HG03439 (cell line): ENCODE measurements around the gene ANKRD16.
"Not testable (repeated sequence)": the region's sequence is repeated elsewhere in the genome, so short reads cannot be mapped to it uniquely, and the experiment has no call there.

Source experiments
- ATAC-seq: cut with Tn5 transposase; IDR thresholded peaks from one replicate; pipeline ENCODE4 v1.9.1; 2021; ENCODE audit warnings: mild to moderate bottlenecking, moderate library complexity; ENCODE audit not compliant: unreplicated experiment

The ANKRD16 gene

DNA sequence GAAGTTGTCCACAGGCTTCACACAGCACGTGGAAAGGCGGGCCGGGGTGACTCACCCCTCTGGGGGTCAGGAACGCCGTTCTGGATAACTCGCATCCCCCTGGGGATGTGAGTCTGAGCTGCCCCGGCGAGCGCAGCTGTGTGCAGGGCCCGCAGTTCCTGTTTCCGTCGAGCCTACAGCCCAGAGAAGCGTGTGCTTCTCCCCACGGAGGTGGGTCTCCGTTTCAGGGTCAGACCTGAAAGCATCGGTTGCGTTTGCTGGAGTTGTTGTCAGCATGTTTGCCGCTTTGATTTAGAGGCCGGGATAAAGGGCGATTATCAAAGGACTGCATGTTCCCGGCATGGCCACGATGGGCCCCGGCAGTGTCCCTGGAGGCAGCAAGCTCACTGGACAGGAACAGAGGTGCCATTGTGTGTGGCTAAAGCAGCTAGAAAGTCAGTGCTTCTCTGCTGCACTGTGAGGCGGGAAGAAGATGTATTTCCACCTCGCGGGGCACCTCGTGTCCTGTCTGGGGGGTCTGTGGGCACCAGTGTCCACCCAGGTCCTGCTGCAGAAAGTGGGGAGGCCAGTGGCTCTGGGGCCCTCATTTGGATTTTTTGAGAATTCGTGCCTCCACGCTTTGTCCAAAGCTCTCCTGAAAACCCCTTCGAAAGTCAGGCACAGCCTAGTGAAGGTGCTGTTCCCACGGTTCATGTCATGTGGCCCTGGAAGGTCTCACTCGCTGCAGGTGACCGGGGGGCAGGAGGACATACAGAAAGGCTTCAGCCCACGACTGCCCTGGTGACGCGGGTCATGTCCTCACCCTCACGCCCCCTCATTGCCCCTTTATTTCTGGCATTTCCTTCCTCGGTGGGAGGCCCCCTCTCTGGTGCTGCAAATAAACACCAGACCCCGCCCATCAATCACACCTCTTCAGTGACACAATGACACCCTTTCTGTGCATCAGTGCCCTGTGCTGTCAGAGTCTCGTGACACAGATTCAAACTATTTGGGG is 49.1 kb downstream of the ANKRD16 start:
- ATAC-seq = peak; percentile 68

GRCh38 chr10:5836181-5836580 is 53.5 kb downstream of the ANKRD16 start:
- not testable (repeated sequence) for ATAC-seq

DNA sequence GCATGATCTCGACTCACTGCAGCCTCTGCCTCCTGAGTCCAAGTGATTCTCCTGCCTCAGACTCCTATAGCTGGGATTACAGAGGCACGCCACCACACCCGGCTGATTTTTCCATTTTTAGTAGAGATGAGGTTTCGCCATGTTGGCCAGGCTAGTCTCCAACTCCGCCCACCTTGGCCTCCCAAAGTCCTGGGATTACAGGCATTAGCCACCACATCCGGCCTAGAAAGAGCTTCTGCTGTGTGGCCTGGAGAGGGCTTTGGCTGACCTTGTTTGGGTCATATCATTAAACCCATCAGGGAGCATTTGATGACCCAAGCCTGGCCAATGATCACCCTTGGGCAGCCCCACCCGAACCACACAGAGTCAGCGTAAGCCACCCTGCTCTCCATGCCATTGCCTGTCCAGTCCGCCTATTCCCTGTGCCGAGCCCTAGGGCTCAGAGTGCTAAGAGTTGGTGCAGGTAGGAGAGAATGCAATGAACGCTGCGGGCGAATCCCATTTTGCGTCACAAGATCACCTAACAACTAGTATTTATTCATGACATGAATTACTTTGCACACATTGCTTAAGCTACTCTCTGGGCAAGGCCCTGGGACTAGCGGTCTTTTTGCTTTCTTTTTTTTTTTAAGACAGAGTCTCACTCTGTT is 54.1 kb downstream of the ANKRD16 start:
- ATAC-seq = no peak

GRCh38 chr10:5833814-5834213 is 55.9 kb downstream of the ANKRD16 start:
- ATAC-seq = no peak

DNA sequence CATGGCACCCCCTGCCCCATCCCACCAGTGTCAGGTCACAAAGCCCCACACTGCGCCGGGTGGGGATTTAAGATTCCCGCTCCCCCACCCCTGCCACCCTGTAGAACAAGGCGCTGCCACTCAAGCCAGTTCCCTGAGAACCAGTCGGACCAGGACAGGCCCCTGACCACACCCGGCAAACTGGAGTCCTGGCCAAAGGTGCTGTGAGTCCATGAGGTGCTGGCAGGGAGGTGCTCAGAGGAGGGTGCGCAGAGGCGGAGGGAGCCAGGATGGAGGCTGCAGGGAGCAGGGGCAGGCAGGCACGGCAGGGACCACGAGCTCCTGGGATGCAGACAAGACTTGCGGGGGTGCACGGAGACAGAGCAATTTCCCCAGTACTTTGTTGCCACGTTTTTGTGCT is 56.7 kb downstream of the ANKRD16 start:
- ATAC-seq = no peak

GRCh38 chr10:5831446-5831782 is 58.3 kb downstream of the ANKRD16 start:
- no peak for ATAC-seq

DNA sequence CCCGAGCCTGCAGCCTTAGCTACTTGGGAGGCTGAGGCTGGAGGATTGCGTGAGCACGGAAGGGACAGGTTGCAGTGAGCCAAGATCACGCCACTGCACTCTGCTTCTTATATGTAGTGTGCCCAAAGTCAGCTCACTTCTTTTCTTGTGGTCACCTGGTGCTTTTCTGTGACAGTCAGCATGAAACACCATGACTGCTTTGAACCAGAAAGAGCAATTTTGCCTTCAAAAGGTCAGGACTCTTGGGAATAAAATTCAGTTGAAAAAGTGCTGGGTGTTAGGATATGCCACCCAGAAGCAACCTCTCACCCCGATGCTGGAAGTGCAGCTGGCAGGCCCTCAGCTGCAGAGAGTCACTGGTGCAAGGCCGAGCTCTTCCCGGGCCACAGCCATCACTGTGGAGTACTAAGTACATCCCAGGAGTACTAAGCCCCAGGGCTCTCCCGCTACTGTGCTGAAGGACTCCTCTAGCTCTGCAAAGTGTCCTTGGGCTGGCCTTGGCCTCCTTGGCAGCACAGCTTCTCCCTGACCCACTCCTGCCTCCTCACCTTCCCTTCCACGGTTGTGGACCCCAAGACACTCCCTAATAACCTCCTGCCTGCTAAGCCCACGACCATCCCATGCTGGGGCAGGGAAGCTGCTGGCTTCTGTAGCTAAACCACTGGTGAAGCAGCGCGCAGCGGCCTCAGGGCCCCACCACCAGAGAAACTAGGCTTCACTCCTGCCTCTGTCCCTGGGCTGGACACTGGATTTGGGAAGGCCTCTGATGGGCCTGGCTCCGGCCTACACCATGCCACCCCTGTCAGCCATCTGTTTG is 58.9 kb downstream of the ANKRD16 start:
- ATAC-seq = no peak

DNA sequence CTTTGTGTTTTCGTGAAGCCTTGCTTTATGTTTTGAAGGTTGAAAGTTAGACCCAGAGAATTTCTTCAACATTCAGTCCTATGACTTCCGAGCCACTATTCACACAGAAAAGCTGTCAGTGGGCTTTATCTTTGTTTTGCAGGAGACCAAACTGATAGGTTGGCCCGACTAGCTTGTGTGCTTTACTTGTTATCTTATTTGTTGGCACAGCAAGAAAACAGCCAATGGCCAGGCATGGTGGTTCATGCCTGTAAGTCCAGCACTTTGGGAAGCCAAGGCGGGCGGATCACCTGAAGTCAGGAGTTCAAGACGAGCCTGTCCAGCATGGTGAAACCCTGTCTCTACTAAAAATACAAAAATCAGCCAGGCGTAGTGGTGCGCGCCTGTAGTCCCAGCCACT is 60.4 kb downstream of the ANKRD16 start:
- ATAC-seq = no peak

GRCh38 chr10:5828725-5829124 is 61.0 kb downstream of the ANKRD16 start:
- ATAC-seq = no peak

- no peak for ATAC-seq
Observed at GRCh38 chr10:5827841-5828240, 61.9 kb downstream of the ANKRD16 start.

- ATAC-seq = not testable (repeated sequence)
Observed at GRCh38 chr10:5826511-5826910, 63.2 kb downstream of the ANKRD16 start.

DNA sequence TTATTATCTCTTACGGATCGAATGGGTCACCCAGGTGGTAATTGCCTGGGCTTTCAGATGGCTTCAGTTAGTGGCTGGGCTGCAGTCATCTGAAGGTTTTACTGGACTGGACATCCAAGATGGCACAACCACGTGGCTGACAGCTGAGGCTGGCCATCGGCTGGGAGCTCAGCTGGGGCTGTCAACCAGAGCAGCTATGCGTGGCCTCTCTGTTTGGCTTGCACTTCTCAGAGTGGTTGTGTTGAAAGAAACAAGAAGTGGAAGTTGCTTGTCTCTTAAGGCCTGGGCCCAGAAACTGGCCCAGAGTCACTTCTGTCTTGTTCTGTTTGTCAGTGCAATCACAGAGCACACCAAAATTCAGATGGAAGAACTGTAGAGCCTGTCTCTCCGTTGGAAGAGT is 70.8 kb downstream of the ANKRD16 start:
- ATAC-seq = no peak

- ATAC-seq = no peak
Observed at GRCh38 chr10:5818048-5818331, 71.7 kb downstream of the ANKRD16 start.

GRCh38 chr10:5817322-5818047 is 72.2 kb downstream of the ANKRD16 start:
- ATAC-seq = no peak

DNA sequence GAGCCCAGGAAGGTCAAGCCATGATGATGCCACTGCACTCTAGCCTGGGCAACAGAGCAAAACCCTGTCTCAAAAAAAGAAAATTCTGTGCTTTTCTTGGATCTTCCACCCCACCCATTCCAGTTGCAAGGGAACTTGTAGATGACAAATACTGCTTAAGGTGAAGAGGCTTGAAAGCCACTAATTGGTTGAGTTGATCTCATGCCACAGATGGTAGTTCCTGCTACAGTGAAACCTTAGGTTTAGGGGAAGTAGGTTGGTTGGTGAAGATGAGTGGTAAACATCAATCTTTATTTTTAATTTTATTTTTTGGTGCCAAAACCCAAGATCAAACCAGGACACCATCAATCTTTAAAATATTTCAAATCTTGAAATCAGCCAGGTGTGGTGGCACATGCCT is 73.5 kb downstream of the ANKRD16 start:
- no peak for ATAC-seq

GRCh38 chr10:5814110-5815107 is 75.3 kb downstream of the ANKRD16 start:
- ATAC-seq = no peak

- ATAC-seq = peak; percentile 74
Observed at GRCh38 chr10:5813341-5814109, 76.2 kb downstream of the ANKRD16 start, which contains the start of gene GDI2. TSS of gene GDI2 (minus strand) at chr10:5813434. CDS start at chr10:5813258, 176 bp downstream.

DNA sequence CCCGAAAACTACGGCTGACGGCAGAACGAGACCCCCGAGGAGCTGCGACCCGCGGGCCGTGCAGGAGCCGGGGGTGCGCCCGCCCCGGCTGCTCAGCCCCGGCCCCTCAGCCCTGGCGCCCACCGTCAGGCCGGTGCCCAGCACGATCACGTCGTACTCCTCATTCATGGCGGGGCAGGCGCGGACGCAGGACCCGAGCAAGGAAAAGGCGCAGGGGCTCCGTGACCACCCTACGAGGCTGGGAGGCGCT is 76.7 kb downstream of the ANKRD16 start:
- peak; percentile 21 for ATAC-seq
